ENCODE data around the gene NEK4.
"Not testable (repeated sequence)": the region's sequence is repeated elsewhere in the genome, so short reads cannot be mapped to it uniquely, and the experiment has no call there.

The NEK4 gene

GRCh38 chr3:52695798-52696671 is 74.7 kb downstream of the NEK4 start:
- DNase-seq: no peak

- no peak for DNase-seq
These were observed 76.1 kb downstream of the NEK4 start for GRCh38 chr3:52694528-52695189.

- DNase-seq: no peak
These were observed 77.7 kb downstream of the NEK4 start for GRCh38 chr3:52693071-52693470.

GRCh38 chr3:52690560-52690959 is 80.2 kb downstream of the NEK4 start:
- no peak for DNase-seq

GRCh38 chr3:52689151-52689550 is 81.6 kb downstream of the NEK4 start:
- no peak for DNase-seq

- no peak for DNase-seq
These were observed 82.5 kb downstream of the NEK4 start for GRCh38 chr3:52688266-52688665.

GRCh38 chr3:52685709-52686691 is 84.7 kb downstream of the NEK4 start, which contains the start of the genes GNL3 and PBRM1:
Gene GNL3 (plus strand): TSS chr3:52686032. CDS start chr3:52686093, 61 bp downstream.
Gene PBRM1 (minus strand): TSS chr3:52685913.
- DNase-seq: peak; percentile 83 to 93

GRCh38 chr3:52685285-52685708 is 85.4 kb downstream of the NEK4 start:
- DNase-seq: peak; percentile 75 to 84

GRCh38 chr3:52684184-52684583 is 86.6 kb downstream of the NEK4 start:
- no peak for DNase-seq

- no peak for DNase-seq
These were observed 87.1 kb downstream of the NEK4 start for GRCh38 chr3:52683611-52684010.

GRCh38 chr3:52682016-52682415 is 88.7 kb downstream of the NEK4 start:
- peak in 1 of 2 experiments; percentile 7 for DNase-seq

GRCh38 chr3:52681596-52681995 is 89.1 kb downstream of the NEK4 start:
- DNase-seq: no peak

- DNase-seq: no peak
These were observed 90.9 kb downstream of the NEK4 start for GRCh38 chr3:52679811-52680210.

GRCh38 chr3:52679199-52679538 is 91.6 kb downstream of the NEK4 start:
- no peak for DNase-seq

- DNase-seq: no peak
These were observed 92.2 kb downstream of the NEK4 start for GRCh38 chr3:52678265-52679198.

GRCh38 chr3:52676201-52676600 is 94.5 kb downstream of the NEK4 start:
- not testable (repeated sequence) for DNase-seq

- DNase-seq: no peak
These were observed 99.1 kb downstream of the NEK4 start for GRCh38 chr3:52671676-52672075.

GRCh38 chr3:52670621-52671521 is 99.9 kb downstream of the NEK4 start:
- DNase-seq: no peak

GRCh38 chr3:52663098-52663497 is 107.6 kb downstream of the NEK4 start:
- DNase-seq: no peak

- no peak for DNase-seq
These were observed 110.7 kb downstream of the NEK4 start for GRCh38 chr3:52660046-52660445.
